ENCODE results near the gene AURKA.

The AURKA gene

GRCh38 chr20:56373942-56374341, 18.1 kb downstream of the AURKA start:
- DNase-seq (ENCODE audit: low read depth), result peak; percentile 98
- H3K4me3 ChIP-seq (ENCODE audit: control insufficient read depth, low read depth, low read length), result no peak overlapping the region
- TF ChIP-seq CTCF (IDR thresholded peaks at IDR 0.05; ENCODE audit: control insufficient read depth, insufficient read depth, low read depth, low read length, missing control alignments), result peak; percentile 4

- TF ChIP-seq CTCF (IDR thresholded peaks at IDR 0.05; ENCODE audit: control insufficient read depth, insufficient read depth, low read depth, low read length, missing control alignments), result no peak
- no peak overlapping the region for H3K4me3 ChIP-seq (ENCODE audit: control insufficient read depth, low read depth, low read length)
- DNase-seq (ENCODE audit: low read depth), result no peak
Measured at GRCh38 chr20:56372850-56373249, 19.2 kb downstream of the AURKA start.

GRCh38 chr20:56371977-56372376, 20.0 kb downstream of the AURKA start:
- DNase-seq (ENCODE audit: low read depth), result no peak
- H3K4me3 ChIP-seq (ENCODE audit: control insufficient read depth, low read depth, low read length), result no peak overlapping the region
- no peak for TF ChIP-seq CTCF (IDR thresholded peaks at IDR 0.05; ENCODE audit: control insufficient read depth, insufficient read depth, low read depth, low read length, missing control alignments)

- H3K4me3 ChIP-seq (ENCODE audit: control insufficient read depth, low read depth, low read length), result no peak overlapping the region
- no peak for TF ChIP-seq CTCF (IDR thresholded peaks at IDR 0.05; ENCODE audit: control insufficient read depth, insufficient read depth, low read depth, low read length, missing control alignments)
- DNase-seq (ENCODE audit: low read depth), result no peak
Measured at GRCh38 chr20:56369179-56369578, 22.8 kb downstream of the AURKA start.

GRCh38 chr20:56368351-56369134, 23.5 kb downstream of the AURKA start:
- no peak for DNase-seq (ENCODE audit: low read depth)

GRCh38 chr20:56363491-56363890, 28.5 kb downstream of the AURKA start:
- TF ChIP-seq CTCF (IDR thresholded peaks at IDR 0.05; ENCODE audit: control insufficient read depth, insufficient read depth, low read depth, low read length, missing control alignments), result no peak
- H3K4me3 ChIP-seq (ENCODE audit: control insufficient read depth, low read depth, low read length), result no peak overlapping the region
- no peak for DNase-seq (ENCODE audit: low read depth)

More at GRCh38 chr20:56368351-56369134, 23.5 kb downstream of the AURKA start:
- no peak overlapping the region for H3K4me3 ChIP-seq (ENCODE audit: control insufficient read depth, low read depth, low read length)
- no peak for TF ChIP-seq CTCF (IDR thresholded peaks at IDR 0.05; ENCODE audit: control insufficient read depth, insufficient read depth, low read depth, low read length, missing control alignments)

All from AG09309 (cell line).